LNCaP clone FGC (cell line): ENCODE measurements around the gene ICE1.

Source experiments
- DNase-seq: peaks from one replicate; pipeline ENCODE4 v3.0.0-alpha.2; 2011; ENCODE audit warnings: low read depth
- H3K4me3 ChIP-seq: 2 replicates; pipeline ENCODE4 v1.5.1; 2011; ENCODE audit warnings: mild to moderate bottlenecking, low read depth, low read length, control low read depth
- CTCF ChIP-seq: IDR thresholded peaks from 2 replicates; pipeline ENCODE4 v1.5.1; 2012; ENCODE audit warnings: mild to moderate bottlenecking; ENCODE audit not compliant: control insufficient read depth, insufficient read depth; ENCODE audit errors: extremely low read depth

ICE1 gene

GRCh38 chr5:5521478-5521877 is 99.0 kb downstream of the ICE1 start:
- H3K4me3 ChIP-seq, result no peak overlapping the region
- no peak for DNase-seq
- TF ChIP-seq CTCF, result no peak

DNA sequence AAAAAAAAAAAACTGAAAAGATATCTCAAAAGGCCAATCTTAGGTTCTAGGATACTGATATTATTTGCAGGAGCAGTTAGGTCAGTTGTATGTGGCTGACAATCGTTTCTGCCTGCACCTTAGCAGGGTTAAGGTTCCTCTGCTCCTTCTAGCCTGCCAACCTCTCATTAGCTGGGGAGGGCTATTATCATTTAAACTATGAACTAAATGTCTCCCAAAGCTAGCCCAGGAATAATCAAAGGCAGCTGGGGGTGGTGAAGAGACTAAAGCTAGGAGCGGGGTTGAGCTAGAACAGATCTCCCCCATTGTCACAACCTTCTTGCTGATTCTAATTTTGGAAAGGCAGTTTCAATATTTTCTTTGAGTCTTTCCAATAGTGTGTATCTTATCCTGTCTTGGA is 99.9 kb downstream of the ICE1 start:
- no peak for TF ChIP-seq CTCF

DNA sequence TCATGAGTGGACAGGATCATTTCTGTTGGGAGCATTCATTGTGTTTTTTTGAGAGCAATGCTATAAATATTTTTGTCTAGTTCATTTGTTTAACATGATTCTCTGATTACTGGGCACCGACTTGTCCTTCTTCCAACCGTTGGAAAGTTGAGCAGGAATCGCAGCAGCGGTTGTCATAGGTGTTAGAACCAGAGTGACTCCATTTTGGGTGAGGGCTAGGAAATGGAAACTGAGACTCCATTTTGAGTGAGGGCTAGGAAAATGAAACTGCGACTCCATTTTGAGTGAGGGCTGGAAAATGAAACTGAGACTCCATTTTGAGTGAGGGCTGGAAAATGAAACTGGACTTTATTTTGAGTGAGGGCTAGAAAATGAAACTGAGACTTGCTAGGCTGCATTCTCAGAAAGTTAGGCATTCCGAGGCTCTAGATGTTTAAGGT is 100.6 kb downstream of the ICE1 start:
- H3K4me3 ChIP-seq, result no peak overlapping the region
- DNase-seq, result no peak
- no peak for TF ChIP-seq CTCF

More for the DNA sequence above, 99.9 kb downstream of the ICE1 start:
- DNase-seq, result no peak
- no peak overlapping the region for H3K4me3 ChIP-seq

GRCh38 chr5:5524327-5524726 is 101.8 kb downstream of the ICE1 start:
- no peak for DNase-seq
- H3K4me3 ChIP-seq, result no peak overlapping the region
- TF ChIP-seq CTCF, result no peak

- H3K4me3 ChIP-seq, result no peak overlapping the region
- no peak for TF ChIP-seq CTCF
These were observed 108.9 kb downstream of the ICE1 start for GRCh38 chr5:5531371-5531770.

GRCh38 chr5:5532306-5533076 is 110.0 kb downstream of the ICE1 start:
- DNase-seq, result no peak
- TF ChIP-seq CTCF, result no peak
- no peak overlapping the region for H3K4me3 ChIP-seq

More at GRCh38 chr5:5531371-5531770, 108.9 kb downstream of the ICE1 start:
- DNase-seq, result no peak

- no peak for TF ChIP-seq CTCF
- H3K4me3 ChIP-seq, result no peak overlapping the region
- no peak for DNase-seq
These were observed 111.5 kb downstream of the ICE1 start for GRCh38 chr5:5533927-5534326.
